Measurements from ENCODE around the gene PLBD1.

GRCh38 chr12:14514154-14514842 is 53.4 kb downstream of the PLBD1 start:
- TF ChIP-seq, protein P1, sequence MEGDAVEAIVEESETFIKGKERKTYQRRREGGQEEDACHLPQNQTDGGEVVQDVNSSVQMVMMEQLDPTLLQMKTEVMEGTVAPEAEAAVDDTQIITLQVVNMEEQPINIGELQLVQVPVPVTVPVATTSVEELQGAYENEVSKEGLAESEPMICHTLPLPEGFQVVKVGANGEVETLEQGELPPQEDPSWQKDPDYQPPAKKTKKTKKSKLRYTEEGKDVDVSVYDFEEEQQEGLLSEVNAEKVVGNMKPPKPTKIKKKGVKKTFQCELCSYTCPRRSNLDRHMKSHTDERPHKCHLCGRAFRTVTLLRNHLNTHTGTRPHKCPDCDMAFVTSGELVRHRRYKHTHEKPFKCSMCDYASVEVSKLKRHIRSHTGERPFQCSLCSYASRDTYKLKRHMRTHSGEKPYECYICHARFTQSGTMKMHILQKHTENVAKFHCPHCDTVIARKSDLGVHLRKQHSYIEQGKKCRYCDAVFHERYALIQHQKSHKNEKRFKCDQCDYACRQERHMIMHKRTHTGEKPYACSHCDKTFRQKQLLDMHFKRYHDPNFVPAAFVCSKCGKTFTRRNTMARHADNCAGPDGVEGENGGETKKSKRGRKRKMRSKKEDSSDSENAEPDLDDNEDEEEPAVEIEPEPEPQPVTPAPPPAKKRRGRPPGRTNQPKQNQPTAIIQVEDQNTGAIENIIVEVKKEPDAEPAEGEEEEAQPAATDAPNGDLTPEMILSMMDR (IDR thresholded peaks at IDR 0.05), result peak; percentile 60 to 98 (median 93)
- TF ChIP-seq POLR2A (IDR thresholded peaks at IDR 0.05), result no peak

Data from body of pancreas (tissue), 4 donors.